Upper lobe of right lung (tissue), 1 donor: ENCODE measurements around the gene FASN. TPM values are rescaled to one million over a fixed set of nuclear protein-coding genes. Genes with fewer than 3 reads are reported as not detected.

ENCODE experiments used
- ATAC-seq: fragments of 200-7000 bp; cut with Tn5 transposase; one replicate; pipeline ENCODE4 v1.9.1; 2020; ENCODE audit warnings: mild to moderate bottlenecking, moderate library complexity
- DNase-seq: peaks from one replicate; pipeline ENCODE4 v3.0.0-alpha.2; 2020
- H3K27ac ChIP-seq: fragments of 200-600 bp; one replicate; pipeline ENCODE4 v1.8.0; 2022
- H3K27me3 ChIP-seq: fragments of 200-600 bp; one replicate; pipeline ENCODE4 v1.8.0; 2022; ENCODE audit warnings: mild to moderate bottlenecking
- H3K36me3 ChIP-seq: fragments of 200-600 bp; one replicate; pipeline ENCODE4 v1.8.0; 2022
- H3K4me1 ChIP-seq: fragments of 200-600 bp; one replicate; pipeline ENCODE4 v1.8.0; 2022
- H3K4me3 ChIP-seq: fragments of 200-600 bp; one replicate; pipeline ENCODE4 v1.8.0; 2022; ENCODE audit warnings: mild to moderate bottlenecking
- H3K9me3 ChIP-seq: fragments of 200-600 bp; one replicate; pipeline ENCODE4 v1.8.0; 2022
- CTCF ChIP-seq: fragments of 200-600 bp; IDR thresholded peaks from one replicate; pipeline ENCODE4 v1.8.0; 2022; ENCODE audit warnings: antibody characterized with exemption
- intact Hi-C: fragments of 100-400 bp; cut with DNase I; formaldehyde crosslinking; loops from one replicate; pipeline ENCODE4 v1.11.0; 2022
- total RNA-seq: library from RNA; stranded (reverse); fragmentation: NEBNext Ultra II Directional; extraction: Animal tissue kit (Norgen Biotek cat#: 25700); gene quantifications from one replicate; pipeline ENCODE4 v1.2.1, GENCODE V29; 2021
- donor health status: DM: no; HTN: yes; CAD: no; lungs with severe emphysema.

Gene FASN
- total RNA-seq, 1 donor from 2014 or later: 432 TPM

GRCh38 chr17:82047914-82048570 is 50.0 kb downstream of the FASN start:
- Histone ChIP-seq H3K4me1 (peaks cover 17% of the 10 kb centered on the region), H3K27ac (no peak overlapping the region), H3K36me3 (peaks cover 15% of the 10 kb centered on the region), H3K9me3 (no peaks in the 10 kb centered on the region), H3K4me3 (no peak overlapping the region), H3K27me3 (no peaks in the 10 kb centered on the region)
- DNase-seq (no peak), ATAC-seq (no peak)
- intact Hi-C loops: no loop called here
- TF ChIP-seq CTCF: no peak

- H3K27me3 ChIP-seq: no peaks in the 10 kb centered on the region
- DNase-seq: no peak
Measured at GRCh38 chr17:82047379-82047778, 50.7 kb downstream of the FASN start.

GRCh38 chr17:82046903-82047302 is 51.1 kb downstream of the FASN start:
- Histone ChIP-seq H3K27me3 (no peaks in the 10 kb centered on the region), H3K36me3 (peaks cover 15% of the 10 kb centered on the region), H3K27ac (no peak overlapping the region), H3K4me1 (peaks cover 10% of the 10 kb centered on the region), H3K9me3 (no peaks in the 10 kb centered on the region), H3K4me3 (no peak overlapping the region)
- DNase-seq (no peak), ATAC-seq (no peak)
- no peak for TF ChIP-seq CTCF
- intact Hi-C loops: no loop called here

More at GRCh38 chr17:82047379-82047778, 50.7 kb downstream of the FASN start:
- H3K4me3 ChIP-seq: no peak overlapping the region
- peaks cover 10% of the 10 kb centered on the region for H3K4me1 ChIP-seq
- ATAC-seq: no peak
- no peak for TF ChIP-seq CTCF
- H3K9me3 ChIP-seq: no peaks in the 10 kb centered on the region
- intact Hi-C loops: no loop called here
- H3K27ac ChIP-seq: no peak overlapping the region
- peaks cover 15% of the 10 kb centered on the region for H3K36me3 ChIP-seq

- DNase-seq (no peak), ATAC-seq (no peak)
Measured at GRCh38 chr17:82045936-82046484, 52.0 kb downstream of the FASN start.

GRCh38 chr17:82043507-82043906 is 54.5 kb downstream of the FASN start:
- peaks cover 2% of the 10 kb centered on the region for H3K36me3 ChIP-seq
- no peaks in the 10 kb centered on the region for H3K4me1 ChIP-seq
- no peaks in the 10 kb centered on the region for H3K9me3 ChIP-seq
- no peak for TF ChIP-seq CTCF
- H3K27ac ChIP-seq: no peak overlapping the region
- intact Hi-C loops: no loop called here
- H3K27me3 ChIP-seq: no peaks in the 10 kb centered on the region
- no peak overlapping the region for H3K4me3 ChIP-seq
- no peak for ATAC-seq
- DNase-seq: no peak

More at GRCh38 chr17:82045936-82046484, 52.0 kb downstream of the FASN start:
- Histone ChIP-seq H3K27me3 (no peaks in the 10 kb centered on the region), H3K4me3 (no peak overlapping the region), H3K27ac (no peak overlapping the region), H3K36me3 (peaks cover 15% of the 10 kb centered on the region), H3K4me1 (peaks cover 10% of the 10 kb centered on the region), H3K9me3 (no peaks in the 10 kb centered on the region)
- intact Hi-C loops: no loop called here
- no peak for TF ChIP-seq CTCF
